NCI-H2227 treated with DMSO at 0.1 percent for 48 hours (cell line): ENCODE results near the gene STXBP5.

Source experiments
- DNase-seq: peaks from one replicate; lab custom pipeline; 2025; lab: John Stamatoyannopoulos, UW

The STXBP5 gene

DNA sequence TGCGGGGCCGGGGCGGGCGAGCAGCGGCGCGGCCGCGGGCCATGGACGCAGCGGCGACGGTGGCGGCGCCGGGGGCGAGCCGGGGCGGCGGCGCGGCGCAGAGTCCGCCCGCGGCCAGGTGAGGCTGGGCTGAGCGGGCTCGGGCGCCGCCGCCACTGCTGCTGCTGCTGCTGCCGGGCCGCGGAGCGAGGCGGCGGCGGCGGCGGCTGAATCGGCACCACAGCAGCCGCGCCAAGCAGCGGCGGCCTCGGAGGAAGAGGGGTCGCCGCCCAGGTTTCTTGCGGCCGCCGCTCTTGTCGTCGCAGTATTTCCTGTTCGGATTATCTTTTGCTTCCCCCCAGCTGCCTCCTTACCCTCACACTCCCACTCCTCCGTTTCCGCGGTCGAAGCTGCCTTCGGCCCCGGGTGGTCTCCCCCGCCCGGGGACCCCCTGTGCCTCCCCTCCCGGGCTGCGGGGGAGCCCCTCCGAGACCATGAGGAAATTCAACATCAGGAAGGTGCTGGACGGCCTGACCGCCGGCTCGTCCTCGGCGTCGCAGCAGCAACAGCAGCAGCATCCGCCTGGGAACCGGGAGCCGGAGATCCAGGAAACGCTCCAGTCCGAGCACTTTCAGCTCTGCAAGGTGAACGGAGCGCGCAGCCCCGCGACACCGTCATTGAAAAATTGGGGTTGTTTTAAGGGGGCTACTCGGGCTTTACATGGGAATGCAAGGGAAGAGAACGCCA is at the start of gene STXBP5:
Gene STXBP5 (plus strand): TSS at position 358 of the 726 bp plus-strand sequence. CDS start 116 bp downstream, at position 474.
- DNase-seq = no peak

DNA sequence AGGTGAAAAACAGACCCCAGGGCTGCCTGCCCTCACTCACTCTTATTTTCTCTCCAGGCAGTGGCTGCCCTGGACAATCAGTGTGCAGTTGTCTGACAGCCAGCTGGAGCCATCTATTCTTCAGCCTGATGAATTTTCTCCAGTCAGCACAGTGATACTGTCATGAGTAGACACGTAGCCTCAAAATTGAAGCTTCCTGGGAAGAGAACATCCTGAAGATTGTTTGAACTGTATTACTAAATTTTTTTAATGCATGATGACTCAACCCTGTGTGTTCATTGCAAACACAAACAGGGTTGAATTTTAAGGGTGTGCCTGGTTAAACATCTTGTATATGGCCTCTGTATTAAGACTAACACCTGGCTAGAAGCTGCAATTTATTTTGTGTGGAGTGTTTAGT is 49.8 kb upstream of the STXBP5 start:
- no peak for DNase-seq

DNA sequence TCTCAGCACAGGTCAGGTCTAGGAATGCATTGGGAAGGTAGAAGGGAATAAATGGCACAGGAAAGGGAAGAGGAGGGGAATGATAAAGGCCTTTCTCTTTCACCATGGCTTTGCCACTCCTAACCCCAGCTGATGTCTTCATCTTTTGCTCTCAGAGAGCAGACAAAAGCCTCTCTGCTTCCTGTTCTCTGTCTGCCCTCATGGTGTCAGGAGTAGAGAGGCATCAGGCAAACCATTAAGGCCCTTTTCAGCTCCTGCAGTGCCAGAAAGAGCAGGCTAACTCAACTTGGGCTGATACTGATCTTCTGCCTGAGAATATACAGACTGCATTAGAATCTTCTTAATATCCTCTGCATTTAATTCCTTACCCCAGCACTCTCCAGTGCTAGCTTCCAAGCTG is 48.0 kb upstream of the STXBP5 start:
- DNase-seq = no peak

DNA sequence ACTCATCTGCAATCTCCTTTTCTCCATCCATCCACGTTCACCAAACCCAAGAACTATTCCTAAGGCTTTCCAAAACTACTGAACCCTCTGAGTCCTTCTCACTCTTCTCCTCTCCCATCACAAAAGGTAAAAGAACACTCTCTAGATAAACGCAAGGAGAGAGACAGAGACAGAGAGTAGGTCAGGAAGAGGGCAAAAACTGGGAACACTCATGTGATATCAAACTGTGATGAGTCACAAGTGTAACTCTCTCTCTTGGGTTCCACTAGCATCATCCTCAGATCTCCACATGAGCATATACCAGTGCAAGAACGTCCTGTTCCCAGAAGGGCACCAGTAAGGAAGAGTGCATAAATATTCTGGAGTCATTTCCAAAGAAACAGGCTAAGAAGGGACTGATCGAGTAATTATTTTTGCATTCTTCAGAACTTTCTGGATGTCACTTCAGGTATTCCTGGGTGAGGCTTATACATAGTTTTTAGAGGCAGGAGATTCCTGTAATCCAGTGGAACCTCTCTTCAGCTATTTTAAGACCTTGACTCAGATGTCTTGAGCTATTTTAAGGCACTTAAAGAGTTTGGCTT is 47.3 kb upstream of the STXBP5 start:
- no peak for DNase-seq

DNA sequence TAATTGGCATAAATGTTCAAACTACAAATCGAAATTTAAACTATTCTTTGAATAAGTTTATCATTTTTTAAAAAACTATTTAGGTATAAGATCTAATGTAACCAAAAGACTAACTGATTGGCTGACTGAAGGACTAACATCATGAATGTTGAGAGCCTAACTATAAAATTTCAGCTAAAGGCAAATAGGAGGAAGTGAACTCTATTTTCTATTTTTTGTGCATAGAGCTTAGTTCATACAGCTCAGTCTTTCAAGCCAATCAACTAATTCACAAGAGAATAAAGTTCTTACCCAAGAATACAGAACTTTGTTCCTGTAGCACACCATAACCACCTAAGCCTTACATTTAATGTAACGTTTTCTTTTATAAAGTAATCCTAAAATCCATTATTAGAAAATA is 46.3 kb upstream of the STXBP5 start:
- DNase-seq = no peak

DNA sequence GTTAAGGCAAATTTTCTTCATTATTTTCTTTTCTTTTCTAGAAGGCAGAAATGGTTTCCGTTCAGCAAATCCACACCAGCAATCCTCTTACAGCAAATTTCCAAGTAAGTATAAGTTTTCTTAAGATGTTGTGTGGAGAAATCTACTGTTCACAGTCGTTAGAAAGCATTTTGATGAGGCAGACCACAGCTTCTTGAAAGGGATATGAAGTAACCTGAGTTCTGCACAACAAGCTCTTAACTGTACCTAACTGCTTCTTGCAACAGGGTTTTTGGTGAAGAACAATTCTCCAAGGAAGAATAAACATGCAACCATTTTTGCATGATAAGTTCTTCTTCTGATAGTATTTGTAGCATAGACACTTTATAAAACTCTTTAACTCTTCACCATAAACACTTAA is 45.3 kb upstream of the STXBP5 start:
- no peak for DNase-seq

DNA sequence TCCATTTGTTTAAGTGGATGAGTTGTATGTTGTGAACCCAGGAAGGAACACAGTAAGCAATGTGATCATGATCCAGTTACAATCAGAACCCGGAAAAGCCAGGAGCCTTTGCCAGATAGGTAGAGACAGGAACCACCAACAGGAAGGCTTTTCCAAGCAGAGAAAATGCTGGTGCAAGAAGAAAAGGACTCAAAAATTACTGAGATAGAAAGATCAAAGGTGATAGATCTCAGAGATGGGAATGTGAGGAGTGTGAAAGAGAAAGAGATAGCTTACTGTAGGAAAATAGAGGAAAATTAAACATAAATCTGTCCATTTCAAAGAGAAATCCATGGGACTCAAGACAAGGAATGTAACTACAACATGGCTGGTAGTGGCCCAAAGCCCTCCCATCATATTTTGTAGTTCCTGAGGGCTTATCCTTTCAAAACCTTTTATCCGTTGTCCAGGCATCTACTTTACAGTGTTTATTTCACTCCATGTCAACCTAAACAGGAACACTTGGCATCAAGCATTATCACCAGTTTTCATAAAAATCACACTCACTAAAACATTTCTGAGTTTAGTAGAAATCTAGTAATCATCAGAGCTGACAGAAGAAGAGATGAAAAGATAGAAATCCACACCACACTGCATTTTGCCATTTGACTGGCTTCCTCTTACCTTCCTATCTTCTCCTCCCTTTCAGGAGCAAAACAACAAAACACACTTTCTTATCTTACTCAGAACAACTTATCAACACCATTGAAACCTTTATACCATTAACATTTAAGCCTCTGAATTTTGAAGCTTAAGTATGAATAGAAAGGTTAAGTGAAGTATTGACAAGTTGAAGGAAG is 44.5 kb upstream of the STXBP5 start:
- DNase-seq = no peak

DNA sequence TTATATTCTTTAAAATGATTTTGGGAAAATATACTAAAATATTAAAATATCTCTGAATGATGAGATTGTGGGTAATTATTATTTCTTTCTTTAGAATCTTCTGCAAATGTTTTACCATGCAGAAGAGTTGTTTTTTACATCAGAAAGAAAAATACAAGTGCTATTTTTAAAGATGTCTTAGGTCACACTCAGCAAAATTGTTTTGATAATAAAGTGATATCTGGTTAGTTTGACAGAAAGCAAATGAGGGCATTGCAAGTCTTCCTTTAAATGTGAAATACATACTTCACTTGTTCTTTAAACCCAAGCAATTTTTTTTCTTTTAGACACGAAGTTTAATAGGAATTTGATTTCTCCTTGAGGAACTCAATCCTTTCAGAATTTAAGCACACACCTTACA is 43.6 kb upstream of the STXBP5 start:
- no peak for DNase-seq

DNA sequence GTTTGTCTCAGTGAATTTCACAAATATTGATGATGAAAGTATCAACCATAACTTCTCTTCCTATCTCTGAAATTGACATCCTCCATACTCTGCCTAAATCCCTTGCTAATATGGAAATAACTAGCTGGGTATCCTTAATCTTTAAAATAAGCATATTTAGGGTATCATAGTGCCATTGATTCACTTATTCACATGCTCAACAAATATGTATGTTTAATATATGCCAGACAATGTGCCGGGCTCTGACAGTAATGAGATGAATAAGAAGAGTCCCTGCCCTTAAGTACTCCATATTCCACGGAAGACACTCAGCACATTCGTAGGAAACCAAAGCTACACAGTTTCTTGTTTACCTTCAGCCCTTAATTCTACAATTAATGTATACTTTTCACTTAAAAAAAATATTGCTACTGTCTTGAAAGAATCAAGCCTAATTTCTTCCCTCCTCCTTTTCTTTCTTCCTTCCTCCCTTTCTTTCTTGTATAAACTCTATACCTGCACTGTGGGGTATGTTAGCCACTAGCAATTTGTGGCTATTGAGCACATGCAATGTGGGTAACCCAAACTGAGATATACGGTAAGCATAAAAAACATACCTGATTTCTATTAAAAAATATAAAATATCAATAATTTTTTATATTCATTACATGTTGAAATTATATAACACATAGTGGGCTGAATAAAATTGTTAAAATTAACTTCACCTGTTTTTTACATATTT is 42.8 kb upstream of the STXBP5 start:
- DNase-seq = no peak

DNA sequence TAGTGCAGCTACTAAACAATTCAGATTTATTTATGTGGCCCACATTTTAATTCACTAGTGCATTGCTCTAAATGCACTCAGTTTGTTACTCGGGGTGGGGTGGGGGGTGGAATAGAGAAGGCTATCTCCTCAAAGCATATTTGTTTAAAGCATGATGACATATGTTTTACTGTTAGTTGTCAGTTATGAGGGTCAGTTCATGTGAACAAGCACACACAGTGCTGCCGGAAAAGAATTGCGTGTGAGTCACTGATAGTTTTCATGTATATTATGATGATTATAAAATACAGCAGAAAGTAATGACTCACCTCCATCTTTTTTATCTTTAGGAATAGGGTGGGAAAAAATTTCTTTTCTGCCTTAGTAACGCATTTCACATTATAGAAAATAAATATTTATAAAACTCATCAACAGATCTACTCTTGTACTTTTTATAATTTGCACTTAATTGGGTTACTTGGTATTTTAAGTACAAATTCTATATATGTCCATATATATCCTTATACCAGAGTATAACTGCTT is 42.2 kb upstream of the STXBP5 start:
- DNase-seq = no peak

DNA sequence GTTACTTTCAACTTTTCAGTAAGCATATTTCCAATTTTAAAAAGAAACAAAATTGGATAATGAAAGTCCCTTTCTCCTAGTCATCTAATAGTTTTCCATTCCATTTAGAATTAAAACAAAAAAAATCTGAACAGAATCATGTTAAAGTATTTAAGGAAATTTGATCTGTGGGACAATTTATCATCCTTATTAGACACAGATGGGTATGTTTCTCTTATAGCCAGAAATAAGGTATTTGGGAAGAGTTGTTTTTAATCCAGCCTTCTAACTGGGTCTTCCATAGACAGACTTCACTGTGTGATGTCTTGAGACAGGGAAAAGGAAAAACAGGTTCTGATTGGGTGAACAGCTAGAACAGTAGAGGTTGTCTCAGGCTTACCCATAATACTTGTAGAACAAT is 39.5 kb upstream of the STXBP5 start:
- DNase-seq = no peak

DNA sequence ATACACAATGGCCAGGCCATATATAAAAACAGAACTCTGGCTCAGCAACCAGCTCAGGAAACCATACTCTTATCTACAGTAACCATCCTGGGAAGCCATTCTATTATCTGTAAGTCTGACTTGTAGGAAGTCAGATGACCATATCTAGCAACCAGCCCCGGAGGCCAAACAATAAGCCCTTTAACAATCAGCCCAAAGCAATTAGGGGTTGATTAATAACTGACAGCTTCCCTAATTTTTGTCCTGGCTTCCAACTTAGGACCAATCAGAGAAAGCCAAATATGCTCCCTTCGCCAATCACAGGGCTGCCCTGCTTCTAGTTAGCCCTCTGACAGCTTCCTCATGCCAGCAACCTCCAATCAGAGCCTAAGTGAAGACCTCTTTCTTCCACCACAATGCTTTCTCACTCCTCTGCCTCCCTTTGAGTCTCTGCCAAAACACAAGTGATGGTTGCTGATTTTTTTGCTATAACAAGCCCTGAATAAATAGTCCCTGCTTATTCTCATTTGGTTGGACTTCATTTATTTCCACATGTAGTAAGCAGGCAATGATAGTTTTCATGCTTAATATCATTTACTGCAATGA is 37.8 kb upstream of the STXBP5 start:
- no peak for DNase-seq

DNA sequence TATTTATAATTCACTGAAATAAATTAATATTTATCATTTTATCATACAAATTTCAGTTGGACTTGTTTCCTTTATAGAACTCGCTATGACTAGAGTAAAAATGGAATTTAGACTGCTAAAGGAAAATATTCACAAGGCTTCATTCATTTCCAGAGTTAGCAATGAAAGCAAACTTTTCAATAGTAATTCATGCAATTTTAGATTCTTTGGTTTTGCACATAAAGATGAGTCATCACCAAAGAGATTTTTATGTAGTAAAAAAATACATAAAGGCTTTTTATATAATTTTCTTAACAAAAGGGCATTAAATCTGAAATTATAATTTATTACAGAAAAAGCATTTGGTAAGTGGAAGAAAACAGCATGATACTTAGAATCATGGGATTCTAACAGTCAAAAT is 37.2 kb upstream of the STXBP5 start:
- no peak for DNase-seq

DNA sequence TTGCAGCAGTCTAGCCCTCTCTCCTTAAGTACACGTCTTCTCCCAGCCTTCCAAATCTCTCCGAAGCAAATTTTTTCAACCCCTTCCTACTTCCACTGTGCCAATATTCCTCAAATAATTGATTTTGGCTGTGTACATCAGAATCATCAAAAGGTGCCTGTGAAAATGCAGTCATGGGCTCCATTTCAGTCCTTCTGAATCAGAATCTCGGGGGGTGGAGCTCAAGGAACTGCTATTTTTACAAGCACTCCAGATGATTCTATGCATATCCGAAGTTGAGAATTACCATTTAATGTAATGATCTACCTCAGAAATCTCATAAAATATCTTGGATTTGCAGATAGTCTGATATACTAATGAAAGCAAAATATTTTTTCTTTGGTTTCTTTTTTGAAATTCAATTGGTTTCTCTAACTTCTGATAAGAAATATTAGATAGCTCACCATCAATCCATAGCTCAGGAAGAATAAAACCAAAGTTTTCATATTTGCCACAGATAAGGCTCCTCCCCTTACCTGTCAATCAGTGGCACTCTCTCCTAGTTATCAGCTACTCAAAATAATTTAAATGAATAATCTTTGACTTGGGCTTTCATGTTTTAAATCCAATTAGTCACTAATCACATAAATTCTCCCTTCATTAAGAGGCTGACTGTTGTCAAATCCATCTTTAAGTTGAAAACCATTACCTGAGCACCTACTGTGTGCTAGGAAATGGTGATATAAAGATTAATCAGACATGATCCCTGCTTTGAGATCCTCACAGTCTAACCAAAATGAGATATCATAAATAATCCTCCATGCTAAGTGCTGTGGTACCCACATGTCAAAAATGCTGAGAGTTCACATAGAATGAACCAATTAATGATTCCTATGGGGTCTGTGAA is 36.4 kb upstream of the STXBP5 start:
- no peak for DNase-seq

DNA sequence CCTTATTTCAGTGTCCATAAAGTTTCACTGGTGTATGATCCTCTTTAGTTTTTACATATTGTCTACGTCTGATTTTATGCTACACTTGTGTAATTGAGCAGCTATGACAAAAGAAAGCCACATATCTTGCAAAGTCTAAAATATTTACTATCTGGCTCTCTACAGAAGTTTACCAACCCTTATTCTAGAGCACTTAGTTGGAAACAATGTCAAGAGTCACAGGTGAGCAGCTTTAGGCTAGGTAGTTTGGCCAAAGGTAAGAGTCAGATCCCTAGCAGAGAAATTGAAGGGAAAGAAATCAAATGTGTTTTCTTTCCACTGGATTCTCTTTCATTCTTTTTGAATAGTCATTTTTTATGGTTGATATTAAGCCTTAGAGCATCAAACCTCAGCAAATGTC is 34.7 kb upstream of the STXBP5 start:
- no peak for DNase-seq

DNA sequence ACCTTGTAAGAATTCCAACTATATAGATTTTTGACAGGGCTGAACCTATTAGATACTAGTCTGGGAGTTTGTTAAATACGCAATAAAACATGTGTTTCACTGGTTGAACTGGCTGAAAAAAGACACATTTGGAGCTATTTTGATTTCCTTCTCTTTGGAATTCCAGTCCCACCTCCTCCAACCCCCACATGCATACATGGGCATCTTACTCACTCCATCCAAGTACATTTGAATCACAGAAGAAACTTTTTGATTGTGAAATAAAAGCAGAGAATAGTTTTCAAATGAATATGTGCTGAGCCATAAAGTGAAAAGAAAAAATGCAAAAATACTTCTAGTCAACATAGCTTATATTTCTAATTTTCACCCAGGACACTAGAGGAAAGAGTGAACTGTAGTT is 33.9 kb upstream of the STXBP5 start:
- no peak for DNase-seq

DNA sequence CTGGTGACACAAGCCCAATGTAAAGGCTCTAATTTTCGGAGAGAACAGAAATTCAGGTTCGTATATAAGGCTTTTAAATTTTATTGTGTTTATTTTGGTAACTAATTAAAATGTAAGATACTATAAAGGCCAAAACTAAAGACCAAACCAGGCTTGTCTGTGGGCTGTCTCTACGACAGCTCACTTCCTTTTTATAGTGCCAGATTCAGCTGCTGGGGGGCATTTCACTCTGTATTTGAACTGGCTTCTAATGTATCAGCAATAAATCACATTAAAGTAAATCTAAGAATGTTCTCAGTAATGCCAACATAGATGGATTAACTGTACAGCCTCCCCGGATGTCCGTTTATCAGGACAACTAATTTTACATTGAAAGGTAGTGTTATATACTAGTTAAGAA is 31.1 kb upstream of the STXBP5 start:
- DNase-seq = no peak

DNA sequence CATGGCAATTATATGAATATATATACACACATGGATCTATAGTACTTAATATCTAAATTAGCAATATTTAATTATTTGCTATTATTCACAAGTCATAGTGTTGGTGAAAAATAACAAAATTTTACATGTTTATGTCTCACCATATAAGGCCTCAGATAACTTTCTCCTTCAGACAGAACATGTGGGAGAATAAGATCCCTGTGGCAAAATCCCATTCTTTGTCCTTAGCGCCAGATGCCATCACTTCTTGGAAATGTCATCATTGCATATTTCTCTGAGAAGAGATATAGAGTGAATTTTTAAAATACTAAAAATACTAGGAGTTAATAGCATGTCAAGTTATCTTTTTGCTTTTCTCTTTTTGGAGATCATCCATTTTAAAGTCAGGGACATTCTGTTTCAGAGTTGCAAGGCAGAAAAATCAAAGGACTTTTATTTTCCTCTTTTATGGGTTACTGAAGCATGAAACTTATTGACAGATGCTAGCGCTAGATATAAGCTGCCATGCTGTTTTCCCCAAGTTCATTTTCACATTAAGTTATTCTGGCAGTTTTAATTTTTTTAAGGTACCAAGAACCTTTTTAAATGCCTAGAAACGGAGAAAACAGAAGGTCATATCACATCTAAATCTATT is 30.4 kb upstream of the STXBP5 start:
- no peak for DNase-seq

DNA sequence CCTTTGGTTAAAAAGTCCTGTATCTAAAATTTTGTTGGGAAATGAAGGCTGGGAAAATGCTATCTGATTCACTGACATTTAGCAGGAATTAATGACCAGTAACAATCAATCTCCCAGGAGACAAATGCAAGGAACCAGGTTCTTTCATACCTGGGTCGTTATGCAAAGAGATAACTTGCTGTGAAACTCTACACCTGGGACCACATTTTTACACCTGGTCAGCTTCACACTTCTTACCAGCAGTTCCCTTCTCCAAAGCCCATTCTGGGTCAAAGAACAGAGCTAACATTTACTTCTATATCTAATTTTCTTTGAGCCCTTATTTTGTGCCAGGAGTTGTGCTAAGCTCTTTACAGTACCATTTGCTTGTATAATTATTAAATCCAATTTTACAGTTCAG is 27.4 kb upstream of the STXBP5 start:
- no peak for DNase-seq

DNA sequence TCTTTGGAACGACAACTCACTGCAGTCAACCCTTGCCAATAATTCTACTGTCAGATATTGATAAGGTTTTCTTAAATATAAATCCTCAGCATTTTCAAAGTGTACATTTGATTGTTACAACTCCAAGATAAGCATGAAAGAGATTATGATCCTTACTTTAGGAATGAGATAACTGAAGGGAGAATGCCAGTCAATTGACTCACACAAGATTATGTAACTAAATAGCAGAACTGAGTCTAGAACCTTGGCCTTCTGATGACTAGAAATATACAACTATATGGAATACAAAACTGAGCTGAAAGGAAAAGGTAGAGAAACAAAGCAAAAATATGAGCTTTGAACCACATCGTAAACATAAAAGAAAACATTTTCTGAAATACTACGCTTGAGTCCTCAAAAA is 26.9 kb upstream of the STXBP5 start:
- DNase-seq = no peak
